Duodenal mucosa (tissue), 2 donors: ENCODE data around the gene AP4B1.
"Not testable (repeated sequence)": the region's sequence is repeated elsewhere in the genome, so short reads cannot be mapped to it uniquely, and the experiment has no call there.

Experiments
- H3K27ac ChIP-seq: one replicate; pipeline ENCODE4 v1.7.0; 2013; ENCODE audit warnings: low read depth, low read length
- H3K27me3 ChIP-seq, 2 donors: one replicate each; pipeline ENCODE4 v1.7.0; 2013; ENCODE audit warnings: low read length in 2 of 2, control low read depth in 1 of 2; ENCODE audit not compliant: insufficient read depth in 2 of 2, control insufficient read depth in 1 of 2
- H3K36me3 ChIP-seq, 2 donors: one replicate each; pipeline ENCODE4 v1.7.0; 2013; ENCODE audit warnings: low read length in 2 of 2, control low read depth in 1 of 2; ENCODE audit not compliant: insufficient read depth in 2 of 2, control insufficient read depth in 1 of 2
- H3K4me1 ChIP-seq, 2 donors: one replicate each; pipeline ENCODE4 v1.7.0; 2013; ENCODE audit warnings: low read length in 2 of 2, control low read depth in 1 of 2; ENCODE audit not compliant: insufficient read depth in 2 of 2, control insufficient read depth in 1 of 2
- H3K4me3 ChIP-seq, 2 donors: one replicate each; pipeline ENCODE4 v1.7.0; 2013; ENCODE audit warnings: low read length in 2 of 2, low read depth in 1 of 2
- H3K9ac ChIP-seq, 2 donors: one replicate each; pipeline ENCODE4 v1.7.0; 2013; ENCODE audit warnings: low read length in 2 of 2, low read depth in 1 of 2
- H3K9me3 ChIP-seq, 2 donors: one replicate each; pipeline ENCODE4 v1.7.0; 2013; ENCODE audit warnings: low read length in 2 of 2, control low read depth in 1 of 2; ENCODE audit not compliant: control insufficient read depth in 1 of 2

AP4B1 gene

GRCh38 chr1:113904674-113905434 lies at the start of gene AP4B1, which contains the start of gene DCLRE1B:
Gene AP4B1, minus strand, starts transcription at chr1:113904799. Its CDS starts 82 bp downstream, at chr1:113904717.
Gene DCLRE1B, plus strand, starts transcription at chr1:113905326. Its CDS starts 261 bp downstream, at chr1:113905587.
- Histone ChIP-seq H3K27ac (peak within 1 kb of the TSS; percentile 83), H3K9me3 (no peaks in the 10 kb centered on the region), H3K36me3 (peaks cover 0 to 30% of the 10 kb centered on the region in 2 donors), H3K9ac (peak within 1 kb of the TSS; percentile 96 to 98), H3K27me3 (no peaks in the 10 kb centered on the region), H3K4me3 (peak within 1 kb of the TSS; percentile 89 to 96), H3K4me1 (peaks cover 41 to 44% of the 10 kb centered on the region in 2 donors)

GRCh38 chr1:113951719-113952118 lies 47.1 kb upstream of the AP4B1 start:
- H3K4me1 ChIP-seq = peaks cover 15 to 16% of the 10 kb centered on the region in 2 donors

GRCh38 chr1:113950908-113951307 lies 46.3 kb upstream of the AP4B1 start:
- Histone ChIP-seq H3K9me3 (no peaks in the 10 kb centered on the region), H3K36me3 (peaks cover 0 to 18% of the 10 kb centered on the region in 2 donors), H3K4me3 (no peak overlapping the region), H3K27me3 (no peaks in the 10 kb centered on the region), H3K27ac (no peak overlapping the region), H3K9ac (no peak overlapping the region), H3K4me1 (peaks cover 23 to 24% of the 10 kb centered on the region in 2 donors)

More at GRCh38 chr1:113951719-113952118, 47.1 kb upstream of the AP4B1 start:
- Histone ChIP-seq H3K27me3 (no peaks in the 10 kb centered on the region), H3K9ac (no peak overlapping the region), H3K36me3 (peaks cover 0 to 23% of the 10 kb centered on the region in 2 donors), H3K9me3 (no peaks in the 10 kb centered on the region), H3K27ac (no peak overlapping the region), H3K4me3 (no peak overlapping the region)

- Histone ChIP-seq H3K9me3 (no peaks in the 10 kb centered on the region), H3K4me3 (no peak overlapping the region), H3K27ac (no peak overlapping the region), H3K36me3 (peaks cover 5 to 10% of the 10 kb centered on the region in 2 donors), H3K27me3 (no peaks in the 10 kb centered on the region), H3K9ac (no peak overlapping the region), H3K4me1 (peaks cover 25% of the 10 kb centered on the region in 2 donors)
Measured at GRCh38 chr1:113949007-113949406, 44.4 kb upstream of the AP4B1 start.

- not testable (repeated sequence) for H3K4me3 ChIP-seq, H3K27ac ChIP-seq, H3K9ac ChIP-seq, H3K27me3 ChIP-seq, H3K9me3 ChIP-seq
- H3K36me3 ChIP-seq = peaks cover 5 to 14% of the 10 kb centered on the region in 2 donors
- H3K4me1 ChIP-seq = peaks cover 25% of the 10 kb centered on the region in 2 donors
Measured at GRCh38 chr1:113948151-113948550, 43.6 kb upstream of the AP4B1 start.

- Histone ChIP-seq H3K27me3 (no peaks in the 10 kb centered on the region), H3K9me3 (no peaks in the 10 kb centered on the region), H3K4me3 (no peak overlapping the region), H3K9ac (peak overlapping the region in 1 of 2 donors; percentile 2), H3K27ac (no peak overlapping the region), H3K4me1 (peaks cover 25% of the 10 kb centered on the region in 2 donors), H3K36me3 (peaks cover 5 to 16% of the 10 kb centered on the region in 2 donors)
Measured at GRCh38 chr1:113947388-113948107, 42.9 kb upstream of the AP4B1 start.

GRCh38 chr1:113946678-113947387 lies 42.2 kb upstream of the AP4B1 start:
- H3K9ac ChIP-seq = no peak overlapping the region
- no peaks in the 10 kb centered on the region for H3K9me3 ChIP-seq
- peaks cover 25% of the 10 kb centered on the region in 2 donors for H3K4me1 ChIP-seq
- H3K4me3 ChIP-seq = no peak overlapping the region
- H3K36me3 ChIP-seq = peaks cover 5 to 16% of the 10 kb centered on the region in 2 donors
- H3K27me3 ChIP-seq = no peaks in the 10 kb centered on the region
- no peak overlapping the region for H3K27ac ChIP-seq

- no peak overlapping the region for H3K4me3 ChIP-seq
- no peaks in the 10 kb centered on the region for H3K9me3 ChIP-seq
- peaks cover 8 to 19% of the 10 kb centered on the region in 2 donors for H3K36me3 ChIP-seq
- peaks cover 25% of the 10 kb centered on the region in 2 donors for H3K4me1 ChIP-seq
- H3K27ac ChIP-seq = no peak overlapping the region
- H3K9ac ChIP-seq = no peak overlapping the region
- H3K27me3 ChIP-seq = no peaks in the 10 kb centered on the region
Measured at GRCh38 chr1:113946112-113946511, 41.5 kb upstream of the AP4B1 start.

- Histone ChIP-seq H3K4me1 (peaks cover 28 to 31% of the 10 kb centered on the region in 2 donors), H3K36me3 (peaks cover 15 to 24% of the 10 kb centered on the region in 2 donors), H3K9ac (no peak overlapping the region), H3K9me3 (no peaks in the 10 kb centered on the region), H3K27ac (no peak overlapping the region), H3K27me3 (no peaks in the 10 kb centered on the region), H3K4me3 (no peak overlapping the region)
Measured at GRCh38 chr1:113945329-113945728, 40.7 kb upstream of the AP4B1 start.
